HK-2 (cell line): ENCODE measurements around the gene PLEKHA3.
"Not testable (repeated sequence)": the region's sequence is repeated elsewhere in the genome, so short reads cannot be mapped to it uniquely, and the experiment has no call there.

Source experiments
- DNase-seq: peaks from one replicate; pipeline ENCODE4 v3.0.0-alpha.2; 2018; ENCODE audit not compliant: unreplicated experiment

The PLEKHA3 gene

DNA sequence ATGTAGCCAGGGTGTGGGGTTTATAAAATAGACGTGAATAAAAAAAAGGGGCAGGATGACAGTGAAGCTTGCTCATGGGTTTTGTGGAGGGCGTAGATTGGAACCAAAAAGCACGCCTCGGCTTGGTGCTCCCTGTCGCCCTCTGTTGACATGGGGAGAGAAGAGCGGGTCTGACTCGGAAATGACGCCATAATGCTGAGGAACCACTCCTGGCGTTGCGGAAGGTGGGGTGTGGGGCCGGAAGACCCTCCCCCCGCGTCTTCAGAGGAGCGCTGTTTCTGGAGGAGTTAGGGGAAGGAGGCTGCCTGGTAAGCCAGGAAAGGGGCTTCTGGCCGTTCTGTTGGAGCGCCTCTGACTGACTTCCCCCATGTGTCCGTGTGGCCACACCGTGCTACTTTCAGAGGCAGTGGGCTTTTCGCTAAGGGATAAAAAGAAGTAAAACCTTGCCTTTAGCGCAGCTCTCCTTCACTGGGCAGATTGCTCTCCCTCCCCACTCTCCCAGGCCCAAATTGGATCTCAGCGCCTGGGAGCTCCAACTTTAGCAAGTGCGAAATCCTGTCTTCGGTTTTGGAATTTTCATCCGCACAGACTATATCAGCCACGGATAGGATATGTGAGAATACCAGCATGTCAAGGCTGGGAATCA is 42.8 kb downstream of the PLEKHA3 start:
- peak; percentile 89 for DNase-seq

GRCh38 chr2:178523596-178524134 is 43.4 kb downstream of the PLEKHA3 start:
- DNase-seq, result no peak

GRCh38 chr2:178525010-178525409 is 44.8 kb downstream of the PLEKHA3 start:
- not testable (repeated sequence) for DNase-seq

DNA sequence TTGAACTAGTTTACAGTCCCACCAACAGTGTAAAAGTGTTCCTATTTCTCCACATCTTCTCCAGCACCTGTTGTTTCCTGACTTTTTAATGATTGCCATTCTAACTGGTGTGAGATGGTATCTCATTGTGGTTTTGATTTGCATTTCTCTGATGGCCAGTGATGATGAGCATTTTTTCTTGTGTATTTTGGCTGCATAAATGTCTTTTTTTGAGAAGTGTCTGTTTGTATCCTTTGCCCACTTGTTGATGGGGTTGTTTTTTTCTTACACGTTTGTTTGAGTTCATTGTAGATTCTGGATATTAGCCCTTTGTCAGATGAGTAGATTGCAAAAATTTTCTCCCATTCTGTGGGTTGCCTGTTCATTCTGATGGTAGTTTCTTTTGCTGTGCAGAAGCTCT is 45.2 kb downstream of the PLEKHA3 start:
- not testable (repeated sequence) for DNase-seq

- no peak for DNase-seq
Measured at GRCh38 chr2:178526256-178526655, 46.0 kb downstream of the PLEKHA3 start.

GRCh38 chr2:178527592-178527991 is 47.3 kb downstream of the PLEKHA3 start:
- no peak for DNase-seq

DNA sequence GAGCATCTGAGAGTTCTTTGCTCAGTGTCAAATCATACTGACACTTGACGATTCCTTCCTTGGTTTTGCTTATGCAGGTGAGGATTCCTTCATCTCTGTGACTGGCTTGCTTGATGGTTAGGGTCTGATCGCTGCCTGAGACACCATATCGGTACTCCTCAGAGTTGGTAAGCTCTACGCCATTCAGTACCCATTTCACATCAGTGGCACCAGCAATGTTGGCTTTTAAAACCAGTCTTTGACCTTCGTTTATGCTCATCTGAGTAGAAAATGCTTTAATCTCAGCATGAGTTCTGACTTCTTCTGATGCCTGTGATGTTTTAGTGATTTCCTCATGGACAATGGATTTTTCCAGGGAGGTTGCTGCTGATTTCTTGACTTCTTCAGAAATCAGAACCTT is 48.4 kb downstream of the PLEKHA3 start:
- DNase-seq, result no peak

- DNase-seq, result no peak
Measured at GRCh38 chr2:178529194-178529593, 48.9 kb downstream of the PLEKHA3 start.

- DNase-seq, result no peak
Measured at GRCh38 chr2:178530131-178530530, 49.9 kb downstream of the PLEKHA3 start.

DNA sequence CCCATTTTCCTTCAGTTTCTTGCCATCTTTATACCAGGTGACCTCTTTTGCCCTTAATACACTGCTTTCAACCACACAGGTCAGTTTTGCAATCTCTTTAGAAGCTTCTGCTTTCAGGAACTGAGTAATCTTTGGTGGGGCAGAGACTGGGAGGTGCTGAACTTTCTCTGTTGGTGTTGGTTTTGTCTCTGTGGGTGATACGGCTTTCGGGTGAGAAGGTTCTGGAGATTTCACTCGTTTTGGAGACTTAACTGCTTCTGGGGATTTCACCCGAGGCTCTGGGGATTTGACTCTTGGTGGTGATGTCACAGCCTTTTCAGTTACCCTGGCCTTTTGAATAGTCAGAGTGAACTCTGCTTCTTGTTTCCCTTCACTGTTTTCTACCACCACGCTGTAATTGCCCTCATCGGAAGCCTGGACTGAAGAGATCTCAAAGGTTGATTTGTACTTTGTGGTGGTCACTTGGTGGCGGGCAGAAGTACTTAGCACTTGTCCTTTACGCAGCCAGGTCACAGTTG is 50.4 kb downstream of the PLEKHA3 start:
- no peak for DNase-seq

DNA sequence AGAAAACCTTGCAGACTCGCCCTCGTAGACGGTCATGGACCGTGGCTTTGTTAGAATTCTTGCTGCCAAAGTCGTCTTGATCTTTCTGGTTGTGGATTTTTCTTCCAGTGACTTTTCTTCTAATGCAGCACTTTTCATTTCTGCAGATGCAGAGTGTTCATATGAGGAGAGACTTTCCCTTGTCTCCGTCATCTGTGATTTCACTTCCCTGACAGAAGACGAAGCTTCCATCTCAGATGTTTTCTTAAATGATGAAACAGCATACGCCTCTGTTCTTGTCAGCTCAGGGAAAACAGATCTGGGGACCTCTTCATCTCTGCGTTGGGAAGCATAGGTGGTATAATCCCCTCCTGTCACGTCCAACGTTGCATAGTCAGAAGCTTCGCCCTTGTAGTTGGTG is 50.9 kb downstream of the PLEKHA3 start:
- DNase-seq, result no peak

DNA sequence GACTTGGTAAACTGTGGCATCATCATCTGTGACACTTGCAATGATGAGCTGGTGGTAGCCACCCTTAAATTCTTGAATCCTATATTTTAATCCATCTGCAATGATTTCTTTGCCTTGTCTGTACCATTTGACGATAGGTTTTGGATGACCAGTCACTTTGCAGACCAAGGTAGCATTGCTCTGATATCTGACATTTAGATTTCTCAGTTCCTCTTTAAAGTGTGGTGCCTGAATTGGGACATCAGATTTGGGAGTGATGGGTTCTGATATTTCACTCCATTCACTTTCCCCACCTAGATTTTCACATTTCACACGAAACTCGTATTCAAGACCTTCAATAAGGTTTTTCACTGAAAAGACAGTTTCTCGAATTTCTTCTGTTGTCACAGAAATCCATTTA is 55.8 kb downstream of the PLEKHA3 start:
- DNase-seq, result no peak

- DNase-seq, result no peak
Measured at GRCh38 chr2:178542161-178542560, 61.9 kb downstream of the PLEKHA3 start.

DNA sequence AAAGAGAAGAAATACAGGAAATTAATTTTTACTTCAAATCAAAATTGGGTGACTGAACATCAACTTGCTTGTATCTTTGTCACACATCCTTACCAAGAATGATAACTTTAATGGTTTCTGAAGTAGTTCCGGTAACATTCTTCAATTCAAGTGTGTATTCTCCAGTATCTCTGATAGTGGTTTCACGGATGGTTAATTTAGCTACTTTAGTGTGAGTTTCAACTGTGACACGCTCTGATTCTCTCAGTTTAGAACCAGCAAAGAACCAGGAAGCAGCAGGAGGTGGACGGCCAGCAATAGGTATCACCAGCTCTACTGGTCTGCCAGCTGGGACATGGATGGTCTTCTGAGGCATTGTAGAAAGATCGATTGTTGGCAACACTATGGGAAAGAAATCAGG is 62.3 kb downstream of the PLEKHA3 start:
- DNase-seq, result no peak

DNA sequence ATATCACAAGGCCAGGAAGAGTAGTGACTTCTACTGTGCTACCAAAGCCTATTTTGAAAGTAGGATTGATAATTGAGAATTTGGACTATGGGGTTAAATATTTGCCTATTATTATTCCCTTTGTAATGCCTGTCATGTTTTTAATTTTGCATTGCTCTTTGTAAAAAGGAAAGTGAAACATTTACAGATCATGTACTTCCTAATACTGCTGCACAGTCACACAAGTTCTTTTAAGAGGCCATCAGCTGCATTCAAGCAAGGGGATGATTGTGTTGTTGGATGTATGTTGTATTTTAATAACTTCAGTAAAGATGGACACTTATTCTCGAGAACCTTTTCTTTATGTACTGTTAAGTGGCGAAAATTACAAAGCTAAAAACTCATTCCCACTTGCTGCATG is 70.1 kb downstream of the PLEKHA3 start:
- no peak for DNase-seq

- no peak for DNase-seq
Measured at GRCh38 chr2:178553047-178553446, 72.8 kb downstream of the PLEKHA3 start.
